GM23338 (cell line): ENCODE data around the gene KSR2. TPM values are rescaled to one million over a fixed set of nuclear protein-coding genes. Genes with fewer than 3 reads are reported as not detected.
"Not testable (repeated sequence)": the region's sequence is repeated elsewhere in the genome, so short reads cannot be mapped to it uniquely, and the experiment has no call there.

ENCODE experiments used
- ATAC-seq: fragments of 200-7000 bp; cut with Tn5 transposase; 3 replicates; pipeline ENCODE4 v1.9.1; 2020
- DNase-seq: peaks from one replicate; pipeline ENCODE4 v3.0.0-alpha.2; 2015; ENCODE audit warnings: low spot score
- H2AFZ ChIP-seq: fragments of 200-600 bp; sonication (generic); 2 replicates; pipeline ENCODE4 v1.8.0; 2016; ENCODE audit warnings: antibody characterized with exemption, mild to moderate bottlenecking, moderate library complexity
- H3F3A ChIP-seq: fragments of 200-600 bp; sonication (generic); replicated peaks from 2 replicates; pipeline ENCODE4 v1.8.0; 2017; ENCODE audit warnings: antibody characterized with exemption, mixed run types, low read depth
- H3K27ac ChIP-seq: fragments of 200-600 bp; sonication (generic); 2 replicates; pipeline ENCODE4 v1.6.1; 2016; ENCODE audit warnings: low read depth
- H3K27me3 ChIP-seq: fragments of 200-600 bp; sonication (generic); 2 replicates; pipeline ENCODE4 v1.8.0; 2016; ENCODE audit warnings: mild to moderate bottlenecking, mixed run types, moderate library complexity; ENCODE audit not compliant: insufficient read depth
- H3K36me3 ChIP-seq: fragments of 200-600 bp; sonication (generic); 2 replicates; pipeline ENCODE4 v1.8.0; 2016; ENCODE audit warnings: mild to moderate bottlenecking; ENCODE audit not compliant: insufficient read depth
- H3K4me1 ChIP-seq: fragments of 200-600 bp; sonication (generic); 2 replicates; pipeline ENCODE4 v1.8.0; 2016; ENCODE audit warnings: mild to moderate bottlenecking, moderate library complexity; ENCODE audit not compliant: insufficient read depth
- H3K4me2 ChIP-seq: fragments of 200-600 bp; sonication (generic); 2 replicates; pipeline ENCODE4 v1.7.1; 2017; ENCODE audit warnings: mixed run types
- H3K4me3 ChIP-seq: fragments of 200-600 bp; sonication (generic); 2 replicates; pipeline ENCODE4 v1.6.1; 2016; ENCODE audit warnings: mixed run types
- H3K79me2 ChIP-seq: fragments of 200-600 bp; sonication (generic); replicated peaks from 2 replicates; pipeline ENCODE4 v1.8.0; 2017; ENCODE audit warnings: mild to moderate bottlenecking; ENCODE audit not compliant: insufficient read depth
- H3K9me2 ChIP-seq: fragments of 200-600 bp; sonication (generic); 2 replicates; pipeline ENCODE4 v1.8.0; 2017; ENCODE audit not compliant: insufficient read depth
- H4K20me1 ChIP-seq: fragments of 200-600 bp; sonication (generic); replicated peaks from 2 replicates; pipeline ENCODE4 v1.8.0; 2017; ENCODE audit warnings: mild to moderate bottlenecking; ENCODE audit not compliant: insufficient read depth
- H3K27ac Mint-ChIP-seq: 2 replicates; pipeline ENCODE4 v1.8.0; 2020; ENCODE audit warnings: inconsistent platforms, mild to moderate bottlenecking, moderate library complexity, mixed read lengths
- H3K27me3 Mint-ChIP-seq: 3 replicates; pipeline ENCODE4 v1.8.0; 2022; ENCODE audit warnings: low read depth, mild to moderate bottlenecking, moderate library complexity, mixed read lengths, inconsistent platforms; ENCODE audit not compliant: insufficient read depth, poor library complexity
- H3K36me3 Mint-ChIP-seq: 3 replicates; pipeline ENCODE4 v1.8.0; 2021; ENCODE audit warnings: low read depth, mild to moderate bottlenecking, inconsistent platforms, moderate library complexity, mixed read lengths
- H3K4me1 Mint-ChIP-seq: 3 replicates; pipeline ENCODE4 v1.8.0; 2020; ENCODE audit warnings: mild to moderate bottlenecking, inconsistent platforms, mixed read lengths
- H3K4me3 Mint-ChIP-seq: 3 replicates; pipeline ENCODE4 v1.8.0; 2021; ENCODE audit warnings: moderate library complexity, mild to moderate bottlenecking, inconsistent platforms, mixed read lengths
- H3K9me3 Mint-ChIP-seq: 3 replicates; pipeline ENCODE4 v1.8.0; 2020; ENCODE audit warnings: moderate library complexity, mild to moderate bottlenecking, inconsistent platforms, mixed read lengths
- CREB1 ChIP-seq: fragments of 250-450 bp; sonication (Bioruptor Pico); IDR thresholded peaks from 2 replicates; pipeline ENCODE4 v1.5.0; 2020; ENCODE audit warnings: low read depth, mild to moderate bottlenecking, moderate library complexity
- CTCF ChIP-seq, 2 experiments: fragments of 200-600 bp in 1 of 2; sonication (generic) in 1 of 2; conservative IDR thresholded peaks; 2 replicates each; pipeline versions ENCODE4 v1.5.1 to v1.6.1; 2016 to 2017; ENCODE audit warnings: antibody characterized with exemption in 2 of 2, low read depth in 2 of 2, mild to moderate bottlenecking in 2 of 2, moderate library complexity in 1 of 2
- ETS1 ChIP-seq: IDR thresholded peaks from 2 replicates; pipeline ENCODE4 v1.6.1; 2016; ENCODE audit warnings: antibody characterized with exemption
- EZH2 ChIP-seq: fragments of 200-600 bp; sonication (generic); IDR thresholded peaks from one replicate; pipeline ENCODE4 v1.8.0; 2017; ENCODE audit warnings: antibody characterized with exemption, mild to moderate bottlenecking, low read depth; ENCODE audit not compliant: unreplicated experiment
- EZH2phosphoT487 ChIP-seq: fragments of 200-600 bp; sonication (generic); IDR thresholded peaks from one replicate; pipeline ENCODE4 v1.8.1; 2018; ENCODE audit warnings: antibody characterized with exemption; ENCODE audit not compliant: unreplicated experiment
- JUNB ChIP-seq: IDR thresholded peaks from one replicate; pipeline ENCODE4 v1.6.1; 2016; ENCODE audit warnings: antibody characterized with exemption; ENCODE audit not compliant: unreplicated experiment
- NANOG ChIP-seq: IDR thresholded peaks from 2 replicates; pipeline ENCODE4 v1.6.1; 2016; ENCODE audit warnings: antibody characterized with exemption, borderline replicate concordance
- REST ChIP-seq: IDR thresholded peaks from one replicate; pipeline ENCODE4 v1.6.1; 2018; ENCODE audit warnings: antibody characterized with exemption; ENCODE audit not compliant: unreplicated experiment
- STAT1 ChIP-seq: IDR thresholded peaks from one replicate; pipeline ENCODE4 v1.6.1; 2016; ENCODE audit warnings: antibody characterized with exemption; ENCODE audit not compliant: unreplicated experiment
- ZNF114 ChIP-seq: fragments of 250-450 bp; sonication (Bioruptor Pico); IDR thresholded peaks from 2 replicates; pipeline ENCODE4 v1.5.0; 2020; ENCODE audit warnings: mild to moderate bottlenecking, moderate library complexity
- ZNF331 ChIP-seq: fragments of 250-450 bp; sonication (Bioruptor Pico); IDR thresholded peaks from 2 replicates; pipeline ENCODE4 v1.5.0; 2020; ENCODE audit warnings: low read depth, mild to moderate bottlenecking, moderate library complexity
- polyA plus RNA-seq: library from polyadenylated mRNA; unstranded; fragments of >200 nt; fragmentation: Nextera tagmentation; extraction: Ambion mirVana; gene quantifications from 2 replicates; pipeline ENCODE4 v1.2.1, GENCODE V29; 2016
- total RNA-seq: library from RNA; depleted of rRNA; stranded (reverse); fragments of >200 nt; shearing (Covaris generic); gene quantifications from 2 replicates; pipeline ENCODE4 v1.2.3, GENCODE V29; 2014

Gene KSR2
- total and polyA plus RNA-seq, 2 experiments from 2014 or later, result 1.1 to 2.7 TPM

- not testable (repeated sequence) for H2AFZ ChIP-seq, H4K20me1 ChIP-seq, H3K79me2 ChIP-seq, H3K4me1 ChIP-seq, H3K27me3 ChIP-seq, H3K27me3 Mint-ChIP-seq, H3K36me3 Mint-ChIP-seq, ATAC-seq, H3K36me3 ChIP-seq, H3K4me1 Mint-ChIP-seq, H3K9me2 ChIP-seq, H3K4me2 ChIP-seq, H3K4me3 ChIP-seq, H3F3A ChIP-seq, H3K27ac ChIP-seq, DNase-seq, H3K4me3 Mint-ChIP-seq, H3K27ac Mint-ChIP-seq, H3K9me3 Mint-ChIP-seq
These were observed 77.5 kb downstream of the KSR2 start for GRCh38 chr12:117891265-117891664.

- H3K36me3 Mint-ChIP-seq, result no peaks in the 10 kb centered on the region
- no peak for DNase-seq
- H4K20me1 ChIP-seq, result no peaks in the 10 kb centered on the region
- H3K9me3 Mint-ChIP-seq, result no peaks in the 10 kb centered on the region
- no peak overlapping the region for H3K4me3 ChIP-seq
- no peaks in the 10 kb centered on the region for H3K36me3 ChIP-seq
- no peak overlapping the region for H3K4me2 ChIP-seq
- H3K27ac ChIP-seq, result no peak overlapping the region
- no peaks in the 10 kb centered on the region for H3K27me3 ChIP-seq
- no peaks in the 10 kb centered on the region for H3K79me2 ChIP-seq
- no peaks in the 10 kb centered on the region for H3K4me1 ChIP-seq
- H3F3A ChIP-seq, result no peaks in the 10 kb centered on the region
- peaks cover 2% of the 10 kb centered on the region for H3K27me3 Mint-ChIP-seq
- H3K9me2 ChIP-seq, result no peaks in the 10 kb centered on the region; the same call in 1 of the 2 replicates
- H3K4me1 Mint-ChIP-seq, result no peaks in the 10 kb centered on the region
- no peak overlapping the region for H3K4me3 Mint-ChIP-seq
- H2AFZ ChIP-seq, result no peak overlapping the region
- ATAC-seq, result no peak
- H3K27ac Mint-ChIP-seq, result no peak overlapping the region
- TF ChIP-seq STAT1 (no peak), JUNB (no peak), CREB1 (CRISPR knock-in tag) (no peak), NANOG (no peak), EZH2 (no peak), ZNF114 (CRISPR knock-in tag) (no peak), ZNF331 (CRISPR knock-in tag) (no peak), CTCF (conservative IDR thresholded peaks at IDR 0.05; ENCODE audit: low read depth in 2 of 2) (no peak), REST (no peak), ETS1 (no peak), EZH2phosphoT487 (no peak)
These were observed 78.1 kb downstream of the KSR2 start for GRCh38 chr12:117890644-117891043.
